ENCODE results near the gene CGGBP1. TPM values are rescaled to one million over a fixed set of nuclear protein-coding genes. Genes with fewer than 3 reads are reported as not detected.

Gene CGGBP1
- total and polyA plus RNA-seq, 2 donors (not counting 1 experiment from before 2014, with no cell fraction given): 57.3 to 121 TPM

DNA sequence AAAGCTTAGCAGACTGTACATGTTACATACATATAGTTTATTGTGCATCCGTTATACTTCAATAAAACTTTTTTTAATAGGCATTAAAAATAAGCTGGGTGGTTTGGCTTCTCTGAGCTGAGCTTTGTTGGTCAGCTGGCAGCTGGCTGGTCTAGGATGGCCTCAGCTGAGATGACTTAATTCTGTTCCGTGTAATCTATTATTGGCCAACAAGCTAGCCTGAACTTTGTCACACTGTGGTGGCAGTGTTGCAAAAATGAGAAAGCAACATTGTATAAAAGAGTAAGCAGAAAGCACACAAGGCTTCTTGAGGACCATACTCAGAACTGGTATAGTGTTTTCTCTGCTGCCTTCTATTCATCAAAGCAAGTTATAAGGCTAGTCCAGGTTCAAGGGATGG, 45.2 kb downstream of the CGGBP1 start:
- Histone ChIP-seq H3K27me3 (replicated peaks in 1 of 4; ENCODE audit: control extremely low read depth in 1 of 4, control insufficient read depth in 3 of 4, insufficient read depth in 4 of 4, low read length in 3 of 4) (no peaks in the 10 kb centered on the region), H3K4me1 (ENCODE audit: control insufficient read depth in 2 of 2, insufficient read depth in 2 of 2, low read length in 2 of 2) (peaks cover 4 to 5% of the 10 kb centered on the region in 2 donors), H2AFZ (ENCODE audit: insufficient read depth, low read depth, low read length, poor library complexity, severe bottlenecking) (no peak overlapping the region), H3K9ac (ENCODE audit: low read length) (no peak overlapping the region), H3K27ac (ENCODE audit: low read length in 2 of 2) (no peak overlapping the region), H3K79me2 (ENCODE audit: control insufficient read depth, insufficient read depth, low read length) (no peaks in the 10 kb centered on the region), H3K4me2 (replicated peaks; ENCODE audit: low read depth, low read length, poor library complexity, severe bottlenecking) (no peak overlapping the region), H4K20me1 (ENCODE audit: control insufficient read depth, insufficient read depth, low read length, poor library complexity, severe bottlenecking) (no peaks in the 10 kb centered on the region), H3K9me3 (ENCODE audit: control extremely low read depth in 1 of 3, control insufficient read depth in 2 of 3, insufficient read depth in 1 of 3, low read length in 2 of 3) (no peaks in the 10 kb centered on the region), H3K36me3 (replicated peaks in 1 of 2; ENCODE audit: control extremely low read depth in 1 of 2, control insufficient read depth in 1 of 2, extremely low read depth in 1 of 2, insufficient read depth in 2 of 2, low read length in 1 of 2) (no peaks in the 10 kb centered on the region), H3K4me3 (ENCODE audit: control extremely low read depth in 1 of 5, extremely low read depth in 1 of 5, insufficient read depth in 1 of 5, low read depth in 2 of 5, low read length in 4 of 5) (no peak overlapping the region)
- POLR2A ChIA-PET: no interaction called here
- Mint-ChIP-seq H3K4me1 (peaks cover 7% of the 10 kb centered on the region), H3K27ac (no peak overlapping the region), H3K27me3 (peaks cover 12% of the 10 kb centered on the region), H3K4me3 (no peak overlapping the region), H3K9me3 (ENCODE audit: insufficient read depth) (no peaks in the 10 kb centered on the region)
- ATAC-seq (ENCODE audit: low read depth): no peak
- WGBS (ENCODE audit: insufficient coverage): 100% methylated on average over 1 of the region's 2 CpGs
- TF ChIP-seq CTCF (IDR thresholded peaks at IDR 0.05) (no peak), EZH2 (IDR thresholded peaks at IDR 0.05; ENCODE audit: borderline replicate concordance, insufficient read depth, low read depth, low read length, poor library complexity, severe bottlenecking) (no peak)
- CTCF ChIA-PET: interaction anchor here (0.6 to 2.5 kb wide), 3 partner anchors 9 to 664 kb away, joined by 3 to 8 read pairs (median 3); no protein-coding TSS in a partner anchor
- DNase-seq: no peak
- intact Hi-C loops (cut with micrococcal nuclease): no loop called here

GRCh38 chr3:88010810-88011209, 48.0 kb downstream of the CGGBP1 start:
- Histone ChIP-seq H3K27me3 (replicated peaks in 1 of 4; ENCODE audit: control extremely low read depth in 1 of 4, control insufficient read depth in 3 of 4, insufficient read depth in 4 of 4, low read length in 3 of 4) (no peaks in the 10 kb centered on the region), H3K4me3 (ENCODE audit: control extremely low read depth in 1 of 5, extremely low read depth in 1 of 5, insufficient read depth in 1 of 5, low read depth in 2 of 5, low read length in 4 of 5) (no peak overlapping the region), H3K9ac (ENCODE audit: low read length) (no peak overlapping the region), H4K20me1 (ENCODE audit: control insufficient read depth, insufficient read depth, low read length, poor library complexity, severe bottlenecking) (no peaks in the 10 kb centered on the region), H3K9me3 (ENCODE audit: control extremely low read depth in 1 of 3, control insufficient read depth in 2 of 3, insufficient read depth in 1 of 3, low read length in 2 of 3) (no peaks in the 10 kb centered on the region), H3K4me1 (ENCODE audit: control insufficient read depth in 2 of 2, insufficient read depth in 2 of 2, low read length in 2 of 2) (peaks cover 4 to 5% of the 10 kb centered on the region in 2 donors), H3K27ac (ENCODE audit: low read length in 2 of 2) (no peak overlapping the region), H2AFZ (ENCODE audit: insufficient read depth, low read depth, low read length, poor library complexity, severe bottlenecking) (no peak overlapping the region), H3K79me2 (ENCODE audit: control insufficient read depth, insufficient read depth, low read length) (no peaks in the 10 kb centered on the region), H3K36me3 (replicated peaks in 1 of 2; ENCODE audit: control extremely low read depth in 1 of 2, control insufficient read depth in 1 of 2, extremely low read depth in 1 of 2, insufficient read depth in 2 of 2, low read length in 1 of 2) (no peaks in the 10 kb centered on the region), H3K4me2 (replicated peaks; ENCODE audit: low read depth, low read length, poor library complexity, severe bottlenecking) (no peak overlapping the region)
- ATAC-seq (ENCODE audit: low read depth) (no peak), DNase-seq (no peak)
- Mint-ChIP-seq H3K4me3 (no peak overlapping the region), H3K9me3 (ENCODE audit: insufficient read depth) (no peaks in the 10 kb centered on the region), H3K27me3 (no peaks in the 10 kb centered on the region), H3K27ac (no peak overlapping the region), H3K4me1 (peaks cover 9% of the 10 kb centered on the region)
- no peak for TF ChIP-seq CTCF (IDR thresholded peaks at IDR 0.05)
- TF ChIP-seq EZH2 (IDR thresholded peaks at IDR 0.05; ENCODE audit: borderline replicate concordance, insufficient read depth, low read depth, low read length, poor library complexity, severe bottlenecking): no peak
- 79% methylated on average over 2 of the region's 5 CpGs for WGBS (ENCODE audit: insufficient coverage)
- intact Hi-C loops (cut with micrococcal nuclease): no loop called here
- ChIA-PET CTCF (interaction anchor here (1.3 to 1.5 kb wide), 2 partner anchors 9 to 660 kb away, joined by 3 to 7 read pairs; no protein-coding TSS in a partner anchor), POLR2A (no interaction called here)
